AG09319 (cell line): ENCODE results near the gene LAMTOR2.

Experiments used
- DNase-seq: peaks from one replicate; pipeline ENCODE4 v3.0.0-alpha.2; 2010; ENCODE audit warnings: low read depth; ENCODE audit errors: extremely low read depth
- TF ChIP-seq, protein P1 (sequence below): IDR thresholded peaks from 2 replicates; pipeline ENCODE4 v1.5.1; 2011; ENCODE audit warnings: low read depth, mild to moderate bottlenecking, inconsistent platforms, low read length, moderate library complexity

The LAMTOR2 gene

GRCh38 chr1:156052862-156053767, 1.5 kb upstream of the LAMTOR2 start:
- TF ChIP-seq, protein P1, sequence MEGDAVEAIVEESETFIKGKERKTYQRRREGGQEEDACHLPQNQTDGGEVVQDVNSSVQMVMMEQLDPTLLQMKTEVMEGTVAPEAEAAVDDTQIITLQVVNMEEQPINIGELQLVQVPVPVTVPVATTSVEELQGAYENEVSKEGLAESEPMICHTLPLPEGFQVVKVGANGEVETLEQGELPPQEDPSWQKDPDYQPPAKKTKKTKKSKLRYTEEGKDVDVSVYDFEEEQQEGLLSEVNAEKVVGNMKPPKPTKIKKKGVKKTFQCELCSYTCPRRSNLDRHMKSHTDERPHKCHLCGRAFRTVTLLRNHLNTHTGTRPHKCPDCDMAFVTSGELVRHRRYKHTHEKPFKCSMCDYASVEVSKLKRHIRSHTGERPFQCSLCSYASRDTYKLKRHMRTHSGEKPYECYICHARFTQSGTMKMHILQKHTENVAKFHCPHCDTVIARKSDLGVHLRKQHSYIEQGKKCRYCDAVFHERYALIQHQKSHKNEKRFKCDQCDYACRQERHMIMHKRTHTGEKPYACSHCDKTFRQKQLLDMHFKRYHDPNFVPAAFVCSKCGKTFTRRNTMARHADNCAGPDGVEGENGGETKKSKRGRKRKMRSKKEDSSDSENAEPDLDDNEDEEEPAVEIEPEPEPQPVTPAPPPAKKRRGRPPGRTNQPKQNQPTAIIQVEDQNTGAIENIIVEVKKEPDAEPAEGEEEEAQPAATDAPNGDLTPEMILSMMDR = peak; percentile 27
- DNase-seq = no peak

DNA sequence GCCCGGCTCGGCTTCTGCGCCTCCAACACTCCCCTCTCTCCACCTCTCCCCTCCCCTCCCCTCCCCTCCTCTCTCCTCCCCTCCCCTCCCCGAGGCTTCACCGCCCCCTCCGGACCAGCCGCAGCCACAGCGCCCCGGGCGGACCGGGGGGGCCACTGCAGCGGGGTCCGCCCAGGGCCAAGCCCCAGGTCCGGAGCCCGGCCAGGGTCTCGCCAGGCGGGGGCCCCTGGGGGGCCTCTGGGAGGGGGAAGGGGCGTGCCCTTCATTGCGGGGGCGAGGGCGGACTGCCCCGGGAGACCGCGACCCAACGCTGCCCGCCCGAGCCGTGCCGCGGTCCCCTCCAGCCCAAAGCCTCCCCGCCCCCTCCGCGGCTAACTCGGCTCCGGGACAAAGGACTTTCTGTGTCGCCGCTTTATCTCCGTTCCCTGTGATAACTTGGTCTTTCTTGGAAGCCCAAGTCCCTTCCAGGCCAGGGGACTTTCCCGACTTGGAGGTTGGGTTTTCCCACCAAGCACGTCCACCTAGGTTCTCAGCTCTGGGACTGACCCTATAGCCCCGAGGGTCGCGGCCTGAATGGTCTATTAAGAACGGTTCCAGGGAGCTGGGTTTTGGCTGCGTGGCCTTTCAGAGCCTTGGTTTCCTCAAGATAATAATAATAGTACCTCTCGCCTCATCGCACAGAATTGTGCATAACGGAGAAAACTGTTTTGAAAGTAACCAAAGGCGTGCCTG, 648 bp upstream of the LAMTOR2 start, which contains the start of gene UBQLN4:
Gene UBQLN4 (minus strand): TSS at position 31 of the 732 bp plus-strand sequence. CDS start 97 bp downstream, outside the sequence.
- TF ChIP-seq, protein P1 = peak; percentile 32
- DNase-seq = peak; percentile 70

DNA sequence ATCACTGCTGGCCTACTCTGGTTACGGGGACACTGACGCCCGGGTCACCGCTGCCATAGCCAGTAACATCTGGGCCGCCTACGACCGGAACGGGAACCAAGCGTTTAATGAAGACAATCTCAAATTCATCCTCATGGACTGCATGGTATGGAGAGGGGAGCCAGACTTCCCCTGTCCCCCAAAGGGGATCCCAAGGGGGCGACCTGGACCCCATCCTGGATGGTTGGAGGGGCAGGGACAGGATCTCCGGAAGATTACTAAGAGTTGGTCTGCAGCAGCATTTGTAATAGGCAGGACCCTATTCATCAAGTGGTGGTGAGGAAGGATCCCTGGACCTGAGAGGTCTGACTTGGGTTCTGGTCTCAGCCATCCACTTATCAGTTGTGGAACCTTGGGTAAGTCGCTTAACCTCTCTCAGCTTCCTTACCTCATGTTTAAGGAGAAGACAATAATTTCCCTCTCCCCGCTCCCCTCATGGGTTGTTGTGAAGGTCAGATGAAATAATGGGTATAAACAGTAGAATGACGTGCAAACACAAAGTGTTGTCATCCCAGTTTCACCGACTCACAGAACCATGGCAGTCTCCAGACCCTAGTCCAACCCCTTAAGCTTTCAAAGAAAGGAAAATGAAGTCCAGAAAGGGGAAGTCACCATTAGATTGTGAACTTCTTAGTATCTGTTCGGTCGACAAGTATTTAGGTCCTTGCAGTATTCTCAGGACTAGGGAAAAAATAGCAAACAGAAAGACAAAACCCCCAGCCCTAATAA, 883 bp downstream of the LAMTOR2 start:
- no peak for DNase-seq
- TF ChIP-seq, protein P1 = no peak

GRCh38 chr1:156056326-156056849, 1.8 kb downstream of the LAMTOR2 start:
- no peak for DNase-seq
- TF ChIP-seq, protein P1 = no peak

DNA sequence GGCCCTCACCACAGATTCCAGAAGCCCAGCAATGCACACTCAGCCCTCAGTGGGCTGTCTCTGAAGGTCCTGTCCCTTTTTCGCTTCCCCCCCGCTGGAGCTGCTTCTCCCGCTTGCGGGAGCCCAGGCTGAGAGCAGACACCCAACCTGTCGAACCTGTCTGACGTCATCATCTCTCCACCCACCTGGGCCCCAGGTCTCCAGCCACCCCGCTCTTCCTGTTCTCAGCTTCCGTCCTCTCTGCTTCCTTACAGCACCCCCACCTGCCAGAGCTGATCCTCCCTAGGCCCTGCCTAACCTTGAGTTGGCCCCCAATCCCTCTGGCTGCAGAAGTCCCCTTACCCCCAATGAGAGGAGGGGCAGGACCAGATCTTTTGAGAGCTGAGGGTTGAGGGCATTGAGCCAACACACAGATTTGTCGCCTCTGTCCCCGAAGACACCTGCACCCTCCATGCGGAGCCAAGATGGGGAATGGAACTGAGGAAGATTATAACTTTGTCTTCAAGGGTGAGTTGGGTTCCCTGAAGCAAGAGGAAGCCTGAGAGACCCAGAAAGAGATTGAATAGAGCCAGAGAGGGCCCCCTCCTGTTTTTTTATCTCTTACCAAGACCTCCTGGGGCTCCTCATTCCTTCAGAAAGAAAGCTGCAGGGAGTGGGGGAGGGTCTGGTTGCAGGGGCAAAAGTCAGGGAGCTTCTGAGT, 6.5 kb downstream of the LAMTOR2 start, which contains the start of gene RAB25:
Gene RAB25 (plus strand): TSS at position 224 of the 700 bp plus-strand sequence. CDS start 241 bp downstream, at position 465.
- TF ChIP-seq, protein P1 = no peak
- no peak for DNase-seq

DNA sequence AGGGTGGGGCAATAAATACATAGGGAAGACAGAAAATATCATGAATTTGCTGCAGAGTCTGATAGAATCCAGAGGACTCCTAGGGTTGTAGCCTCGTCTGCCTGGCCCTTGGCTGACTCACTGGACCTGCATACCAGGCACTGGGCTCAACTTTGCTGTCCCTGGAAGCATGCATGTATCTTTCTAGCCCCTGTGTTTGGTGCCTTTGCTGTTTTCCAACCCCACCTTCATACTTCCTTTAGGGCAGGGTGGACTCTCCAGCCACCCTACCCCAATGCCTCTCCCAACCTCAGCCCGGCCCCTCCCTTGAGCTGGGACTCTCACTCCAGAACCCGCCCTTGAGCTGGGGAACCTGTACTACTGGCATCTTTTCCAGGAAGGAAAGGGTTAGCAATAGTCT, 7.6 kb downstream of the LAMTOR2 start:
- TF ChIP-seq, protein P1 = no peak
- no peak for DNase-seq
